GM23338 (cell line): ENCODE results near the gene CWC27. TPM values are rescaled to one million over a fixed set of nuclear protein-coding genes. Genes with fewer than 3 reads are reported as not detected.

ENCODE experiments used
- ATAC-seq: fragments of 200-7000 bp; cut with Tn5 transposase; 3 replicates; pipeline ENCODE4 v1.9.1; 2020
- DNase-seq: peaks from one replicate; pipeline ENCODE4 v3.0.0-alpha.2; 2015; ENCODE audit warnings: low spot score
- H2AFZ ChIP-seq: fragments of 200-600 bp; sonication (generic); 2 replicates; pipeline ENCODE4 v1.8.0; 2016; ENCODE audit warnings: antibody characterized with exemption, mild to moderate bottlenecking, moderate library complexity
- H3F3A ChIP-seq: fragments of 200-600 bp; sonication (generic); replicated peaks from 2 replicates; pipeline ENCODE4 v1.8.0; 2017; ENCODE audit warnings: antibody characterized with exemption, mixed run types, low read depth
- H3K27ac ChIP-seq: fragments of 200-600 bp; sonication (generic); 2 replicates; pipeline ENCODE4 v1.6.1; 2016; ENCODE audit warnings: low read depth
- H3K27me3 ChIP-seq: fragments of 200-600 bp; sonication (generic); 2 replicates; pipeline ENCODE4 v1.8.0; 2016; ENCODE audit warnings: mild to moderate bottlenecking, mixed run types, moderate library complexity; ENCODE audit not compliant: insufficient read depth
- H3K36me3 ChIP-seq: fragments of 200-600 bp; sonication (generic); 2 replicates; pipeline ENCODE4 v1.8.0; 2016; ENCODE audit warnings: mild to moderate bottlenecking; ENCODE audit not compliant: insufficient read depth
- H3K4me1 ChIP-seq: fragments of 200-600 bp; sonication (generic); 2 replicates; pipeline ENCODE4 v1.8.0; 2016; ENCODE audit warnings: mild to moderate bottlenecking, moderate library complexity; ENCODE audit not compliant: insufficient read depth
- H3K4me2 ChIP-seq: fragments of 200-600 bp; sonication (generic); 2 replicates; pipeline ENCODE4 v1.7.1; 2017; ENCODE audit warnings: mixed run types
- H3K4me3 ChIP-seq: fragments of 200-600 bp; sonication (generic); 2 replicates; pipeline ENCODE4 v1.6.1; 2016; ENCODE audit warnings: mixed run types
- H3K79me2 ChIP-seq: fragments of 200-600 bp; sonication (generic); replicated peaks from 2 replicates; pipeline ENCODE4 v1.8.0; 2017; ENCODE audit warnings: mild to moderate bottlenecking; ENCODE audit not compliant: insufficient read depth
- H3K9me2 ChIP-seq: fragments of 200-600 bp; sonication (generic); 2 replicates; pipeline ENCODE4 v1.8.0; 2017; ENCODE audit not compliant: insufficient read depth
- H4K20me1 ChIP-seq: fragments of 200-600 bp; sonication (generic); replicated peaks from 2 replicates; pipeline ENCODE4 v1.8.0; 2017; ENCODE audit warnings: mild to moderate bottlenecking; ENCODE audit not compliant: insufficient read depth
- H3K27ac Mint-ChIP-seq: 2 replicates; pipeline ENCODE4 v1.8.0; 2020; ENCODE audit warnings: inconsistent platforms, mild to moderate bottlenecking, moderate library complexity, mixed read lengths
- H3K27me3 Mint-ChIP-seq: 3 replicates; pipeline ENCODE4 v1.8.0; 2022; ENCODE audit warnings: low read depth, mild to moderate bottlenecking, moderate library complexity, mixed read lengths, inconsistent platforms; ENCODE audit not compliant: insufficient read depth, poor library complexity
- H3K36me3 Mint-ChIP-seq: 3 replicates; pipeline ENCODE4 v1.8.0; 2021; ENCODE audit warnings: low read depth, mild to moderate bottlenecking, inconsistent platforms, moderate library complexity, mixed read lengths
- H3K4me1 Mint-ChIP-seq: 3 replicates; pipeline ENCODE4 v1.8.0; 2020; ENCODE audit warnings: mild to moderate bottlenecking, inconsistent platforms, mixed read lengths
- H3K4me3 Mint-ChIP-seq: 3 replicates; pipeline ENCODE4 v1.8.0; 2021; ENCODE audit warnings: moderate library complexity, mild to moderate bottlenecking, inconsistent platforms, mixed read lengths
- H3K9me3 Mint-ChIP-seq: 3 replicates; pipeline ENCODE4 v1.8.0; 2020; ENCODE audit warnings: moderate library complexity, mild to moderate bottlenecking, inconsistent platforms, mixed read lengths
- NANOG ChIP-seq: IDR thresholded peaks from 2 replicates; pipeline ENCODE4 v1.6.1; 2016; ENCODE audit warnings: antibody characterized with exemption, borderline replicate concordance
- POLR2AphosphoS5 ChIP-seq: IDR thresholded peaks from 2 replicates; pipeline ENCODE4 v1.6.1; 2016; ENCODE audit warnings: antibody characterized with exemption, low read depth
- STAT1 ChIP-seq: IDR thresholded peaks from one replicate; pipeline ENCODE4 v1.6.1; 2016; ENCODE audit warnings: antibody characterized with exemption; ENCODE audit not compliant: unreplicated experiment
- ZNF114 ChIP-seq: fragments of 250-450 bp; sonication (Bioruptor Pico); IDR thresholded peaks from 2 replicates; pipeline ENCODE4 v1.5.0; 2020; ENCODE audit warnings: mild to moderate bottlenecking, moderate library complexity
- ZNF462 ChIP-seq: fragments of 250-450 bp; sonication (Bioruptor Pico); IDR thresholded peaks from 2 replicates; pipeline ENCODE4 v1.5.0; 2020; ENCODE audit warnings: mild to moderate bottlenecking, moderate library complexity
- polyA plus RNA-seq: library from polyadenylated mRNA; unstranded; fragments of >200 nt; fragmentation: Nextera tagmentation; extraction: Ambion mirVana; gene quantifications from 2 replicates; pipeline ENCODE4 v1.2.1, GENCODE V29; 2016
- total RNA-seq: library from RNA; depleted of rRNA; stranded (reverse); fragments of >200 nt; shearing (Covaris generic); gene quantifications from 2 replicates; pipeline ENCODE4 v1.2.3, GENCODE V29; 2014
- TF ChIP-seq, protein P1 (sequence below), 2 experiments: fragments of 200-600 bp in 1 of 2; sonication (generic) in 1 of 2; conservative IDR thresholded peaks; 2 replicates each; pipeline versions ENCODE4 v1.5.1 to v1.6.1; 2016 to 2017; ENCODE audit warnings: antibody characterized with exemption in 2 of 2, low read depth in 2 of 2, mild to moderate bottlenecking in 2 of 2, moderate library complexity in 1 of 2
- TF ChIP-seq, protein P2 (sequence below): IDR thresholded peaks from 2 replicates; pipeline ENCODE4 v1.6.1; 2016; ENCODE audit warnings: antibody characterized with exemption

The CWC27 gene
- total and polyA plus RNA-seq, 2 experiments from 2014 or later, result 27.7 to 115 TPM

DNA sequence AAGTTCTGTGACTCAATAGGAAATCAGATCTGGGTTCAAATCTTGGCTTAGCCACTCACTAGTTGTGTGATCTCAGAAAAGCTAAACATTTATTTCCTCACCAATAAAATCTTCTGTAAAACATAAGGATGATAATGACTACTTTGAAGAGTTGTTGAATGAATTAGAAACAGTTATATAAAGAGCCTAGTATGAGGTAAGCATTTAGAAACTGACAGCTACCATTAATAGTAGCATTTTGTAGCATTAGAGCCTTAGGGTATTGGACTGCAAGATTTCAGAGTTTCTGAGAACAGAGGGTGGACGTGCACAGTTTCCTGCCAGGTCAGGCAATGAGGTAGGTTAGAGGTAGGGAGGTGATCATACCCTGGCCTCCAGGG is 293.2 kb downstream of the CWC27 start:
- Histone ChIP-seq H3K27me3 (no peaks in the 10 kb centered on the region), H3K4me1 (no peaks in the 10 kb centered on the region), H3K4me2 (no peak overlapping the region), H2AFZ (0 out of 2 replicates have a peak overlapping the region, but pooled peaks have one; percentile 52), H3K36me3 (no peaks in the 10 kb centered on the region), H3K4me3 (no peak overlapping the region), H3F3A (no peaks in the 10 kb centered on the region), H4K20me1 (no peaks in the 10 kb centered on the region), H3K79me2 (no peaks in the 10 kb centered on the region), H3K27ac (no peak overlapping the region), H3K9me2 (peaks cover 8% of the 10 kb centered on the region; the same call in 1 of the 2 replicates)
- H3K4me1 Mint-ChIP-seq, result peaks cover 12% of the 10 kb centered on the region
- TF ChIP-seq ZNF114 (no peak), STAT1 (no peak), ZNF462 (CRISPR knock-in tag) (no peak), POLR2AphosphoS5 (no peak), NANOG (no peak)
- TF ChIP-seq, protein P1, sequence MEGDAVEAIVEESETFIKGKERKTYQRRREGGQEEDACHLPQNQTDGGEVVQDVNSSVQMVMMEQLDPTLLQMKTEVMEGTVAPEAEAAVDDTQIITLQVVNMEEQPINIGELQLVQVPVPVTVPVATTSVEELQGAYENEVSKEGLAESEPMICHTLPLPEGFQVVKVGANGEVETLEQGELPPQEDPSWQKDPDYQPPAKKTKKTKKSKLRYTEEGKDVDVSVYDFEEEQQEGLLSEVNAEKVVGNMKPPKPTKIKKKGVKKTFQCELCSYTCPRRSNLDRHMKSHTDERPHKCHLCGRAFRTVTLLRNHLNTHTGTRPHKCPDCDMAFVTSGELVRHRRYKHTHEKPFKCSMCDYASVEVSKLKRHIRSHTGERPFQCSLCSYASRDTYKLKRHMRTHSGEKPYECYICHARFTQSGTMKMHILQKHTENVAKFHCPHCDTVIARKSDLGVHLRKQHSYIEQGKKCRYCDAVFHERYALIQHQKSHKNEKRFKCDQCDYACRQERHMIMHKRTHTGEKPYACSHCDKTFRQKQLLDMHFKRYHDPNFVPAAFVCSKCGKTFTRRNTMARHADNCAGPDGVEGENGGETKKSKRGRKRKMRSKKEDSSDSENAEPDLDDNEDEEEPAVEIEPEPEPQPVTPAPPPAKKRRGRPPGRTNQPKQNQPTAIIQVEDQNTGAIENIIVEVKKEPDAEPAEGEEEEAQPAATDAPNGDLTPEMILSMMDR (conservative IDR thresholded peaks at IDR 0.05; ENCODE audit: low read depth in 2 of 2), result no peak
- TF ChIP-seq, protein P2, sequence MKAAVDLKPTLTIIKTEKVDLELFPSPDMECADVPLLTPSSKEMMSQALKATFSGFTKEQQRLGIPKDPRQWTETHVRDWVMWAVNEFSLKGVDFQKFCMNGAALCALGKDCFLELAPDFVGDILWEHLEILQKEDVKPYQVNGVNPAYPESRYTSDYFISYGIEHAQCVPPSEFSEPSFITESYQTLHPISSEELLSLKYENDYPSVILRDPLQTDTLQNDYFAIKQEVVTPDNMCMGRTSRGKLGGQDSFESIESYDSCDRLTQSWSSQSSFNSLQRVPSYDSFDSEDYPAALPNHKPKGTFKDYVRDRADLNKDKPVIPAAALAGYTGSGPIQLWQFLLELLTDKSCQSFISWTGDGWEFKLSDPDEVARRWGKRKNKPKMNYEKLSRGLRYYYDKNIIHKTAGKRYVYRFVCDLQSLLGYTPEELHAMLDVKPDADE, result no peak
- H3K36me3 Mint-ChIP-seq, result no peaks in the 10 kb centered on the region; the same call in 1 of the 3 replicates
- DNase-seq (no peak), ATAC-seq (no peak)
- peaks cover 7% of the 10 kb centered on the region; the same call in 2 of the 3 replicates for H3K9me3 Mint-ChIP-seq
- H3K27me3 Mint-ChIP-seq, result peaks cover 5% of the 10 kb centered on the region
- no peak overlapping the region for H3K4me3 Mint-ChIP-seq
- no peak overlapping the region for H3K27ac Mint-ChIP-seq
